HEK293T (cell line): ENCODE results near the gene OVOL1.

Experiments
- ARNT ChIP-seq: fragments of 450-650 bp; IDR thresholded peaks from 2 replicates; pipeline ENCODE4 v1.6.1; 2017; ENCODE audit warnings: mild to moderate bottlenecking
- BHLHE40 ChIP-seq: fragments of 450-650 bp; IDR thresholded peaks from 2 replicates; pipeline ENCODE4 v1.6.1; 2016; ENCODE audit warnings: mild to moderate bottlenecking, moderate library complexity, borderline replicate concordance
- CTBP1 ChIP-seq: fragments of 450-650 bp; IDR thresholded peaks from 2 replicates; pipeline ENCODE4 v1.6.1; 2016; ENCODE audit warnings: borderline replicate concordance
- ELF4 ChIP-seq: fragments of 450-650 bp; IDR thresholded peaks from 2 replicates; pipeline ENCODE4 v1.6.1; 2017; ENCODE audit warnings: antibody characterized with exemption
- FOXA1 ChIP-seq: fragments of 450-650 bp; IDR thresholded peaks from 2 replicates; pipeline ENCODE4 v1.6.1; 2016; ENCODE audit warnings: mild to moderate bottlenecking
- FOXM1 ChIP-seq: fragments of 450-650 bp; IDR thresholded peaks from 2 replicates; pipeline ENCODE4 v1.6.1; 2017; ENCODE audit warnings: mild to moderate bottlenecking, borderline replicate concordance
- HDGF ChIP-seq: fragments of 450-650 bp; IDR thresholded peaks from 2 replicates; pipeline ENCODE4 v1.6.1; 2017; ENCODE audit warnings: antibody characterized with exemption, borderline replicate concordance
- L3MBTL2 ChIP-seq: fragments of 450-650 bp; conservative IDR thresholded peaks from 2 replicates; pipeline ENCODE4 v1.6.1; 2016; ENCODE audit warnings: mild to moderate bottlenecking
- NFRKB ChIP-seq: fragments of 450-650 bp; IDR thresholded peaks from 2 replicates; pipeline ENCODE4 v1.6.1; 2016; ENCODE audit warnings: mild to moderate bottlenecking, moderate library complexity
- SP1 ChIP-seq: fragments of 450-650 bp; IDR thresholded peaks from 2 replicates; pipeline ENCODE4 v1.6.1; 2017
- SUZ12 ChIP-seq: fragments of 450-650 bp; IDR thresholded peaks from 2 replicates; pipeline ENCODE4 v1.6.1; 2016; ENCODE audit warnings: mild to moderate bottlenecking
- TARDBP ChIP-seq: fragments of 450-650 bp; IDR thresholded peaks from 2 replicates; pipeline ENCODE4 v1.6.1; 2016

DNA sequence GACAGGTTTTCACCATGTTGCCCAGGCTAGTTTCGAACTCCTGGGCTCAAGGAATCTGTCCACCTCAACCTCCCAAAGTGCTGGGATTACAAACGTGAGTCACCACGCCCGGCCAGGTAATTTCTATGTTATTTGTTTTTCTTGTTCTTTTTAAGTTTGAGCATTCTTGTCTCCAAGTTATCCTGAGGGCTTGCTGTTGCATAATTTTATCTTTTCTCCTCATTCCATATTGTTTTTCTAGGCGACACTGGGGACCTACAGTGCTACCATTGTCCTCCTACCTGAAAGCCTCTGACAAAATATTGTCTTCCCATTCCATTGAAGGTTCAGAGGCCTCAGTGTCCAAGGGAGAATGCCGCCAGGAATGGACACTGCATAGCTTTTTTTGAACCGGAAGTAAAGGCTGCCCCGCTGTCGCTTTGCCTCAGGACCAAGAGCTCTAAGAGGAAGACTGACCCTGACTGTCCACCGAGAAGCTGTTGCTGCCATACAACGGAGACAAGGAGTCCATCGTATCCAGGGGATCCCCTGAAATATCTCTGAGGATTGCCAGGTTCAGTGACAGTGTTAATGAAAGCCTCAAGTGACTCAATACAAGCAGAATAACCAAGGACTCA, 15.8 kb upstream of the OVOL1 start:
- TF ChIP-seq SUZ12 (no peak), ELF4 (no peak), FOXA1 (no peak), FOXM1 (no peak), CTBP1 (no peak), SP1 (no peak), TARDBP (no peak), HDGF (no peak), ARNT (no peak), L3MBTL2 (no peak), NFRKB (no peak), BHLHE40 (no peak)
